ENCODE data around the gene AMY2B.

DNA sequence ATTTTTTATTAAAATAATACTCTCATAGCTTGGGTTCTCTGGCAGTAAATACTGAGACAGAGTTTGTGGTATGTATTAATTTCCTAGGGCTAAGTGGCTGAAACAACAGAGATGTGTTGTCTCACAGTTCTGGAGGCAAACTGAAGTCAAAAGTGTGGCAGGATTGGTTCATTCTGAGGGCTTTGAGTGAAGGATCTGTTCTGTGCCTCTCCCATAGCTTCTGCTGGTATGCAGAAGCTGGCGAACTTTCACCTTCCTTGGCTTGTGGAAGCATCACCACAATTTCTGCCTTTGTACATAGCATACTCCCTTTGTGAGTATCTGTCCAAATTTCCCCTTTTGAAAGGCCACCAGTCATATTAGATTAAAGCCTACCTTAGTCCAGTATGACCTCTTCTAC is 24.9 kb upstream of the AMY2B start:
- TF ChIP-seq, protein P1, sequence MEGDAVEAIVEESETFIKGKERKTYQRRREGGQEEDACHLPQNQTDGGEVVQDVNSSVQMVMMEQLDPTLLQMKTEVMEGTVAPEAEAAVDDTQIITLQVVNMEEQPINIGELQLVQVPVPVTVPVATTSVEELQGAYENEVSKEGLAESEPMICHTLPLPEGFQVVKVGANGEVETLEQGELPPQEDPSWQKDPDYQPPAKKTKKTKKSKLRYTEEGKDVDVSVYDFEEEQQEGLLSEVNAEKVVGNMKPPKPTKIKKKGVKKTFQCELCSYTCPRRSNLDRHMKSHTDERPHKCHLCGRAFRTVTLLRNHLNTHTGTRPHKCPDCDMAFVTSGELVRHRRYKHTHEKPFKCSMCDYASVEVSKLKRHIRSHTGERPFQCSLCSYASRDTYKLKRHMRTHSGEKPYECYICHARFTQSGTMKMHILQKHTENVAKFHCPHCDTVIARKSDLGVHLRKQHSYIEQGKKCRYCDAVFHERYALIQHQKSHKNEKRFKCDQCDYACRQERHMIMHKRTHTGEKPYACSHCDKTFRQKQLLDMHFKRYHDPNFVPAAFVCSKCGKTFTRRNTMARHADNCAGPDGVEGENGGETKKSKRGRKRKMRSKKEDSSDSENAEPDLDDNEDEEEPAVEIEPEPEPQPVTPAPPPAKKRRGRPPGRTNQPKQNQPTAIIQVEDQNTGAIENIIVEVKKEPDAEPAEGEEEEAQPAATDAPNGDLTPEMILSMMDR (conservative IDR thresholded peaks at IDR 0.05; ENCODE audit: low read depth, low read length) = no peak
- no peak for TF ChIP-seq EZH2 (IDR thresholded peaks at IDR 0.05; ENCODE audit: low read length, unreplicated experiment)
- no peak for TF ChIP-seq EZH2phosphoT487 (IDR thresholded peaks at IDR 0.05; ENCODE audit: borderline replicate concordance, low read length)
